Karpas-422 (cell line): ENCODE data around the gene SMG9. TPM values are rescaled to one million over a fixed set of nuclear protein-coding genes. Genes with fewer than 3 reads are reported as not detected.

Source experiments
- DNase-seq: peaks from one replicate; pipeline ENCODE4 v3.0.0-alpha.2; 2015
- H2AFZ ChIP-seq: fragments of 200-600 bp; sonication (generic); 2 replicates; pipeline ENCODE4 v1.6.1; 2014; ENCODE audit warnings: antibody characterized with exemption, low read length, mixed read lengths
- H3K27ac ChIP-seq: fragments of 200-600 bp; sonication (generic); 2 replicates; pipeline ENCODE4 v1.5.1; 2014; ENCODE audit warnings: mild to moderate bottlenecking, low read length, moderate library complexity
- H3K27me3 ChIP-seq: fragments of 200-600 bp; sonication (generic); 2 replicates; pipeline ENCODE4 v1.6.1; 2014; ENCODE audit warnings: low read length, mixed read lengths
- H3K36me3 ChIP-seq: fragments of 200-600 bp; sonication (generic); 2 replicates; pipeline ENCODE4 v1.6.1; 2014; ENCODE audit warnings: low read length, mixed read lengths; ENCODE audit not compliant: insufficient read depth
- H3K4me1 ChIP-seq: fragments of 200-600 bp; sonication (generic); 2 replicates; pipeline ENCODE4 v1.6.1; 2014; ENCODE audit warnings: mild to moderate bottlenecking, low read length, mixed read lengths
- H3K4me2 ChIP-seq: fragments of 200-600 bp; sonication (generic); 2 replicates; pipeline ENCODE4 v1.6.1; 2014; ENCODE audit warnings: low read length, low read depth, mild to moderate bottlenecking; ENCODE audit not compliant: poor library complexity, severe bottlenecking
- H3K4me3 ChIP-seq: fragments of 200-600 bp; sonication (generic); 2 replicates; pipeline ENCODE4 v1.5.1; 2014; ENCODE audit warnings: mild to moderate bottlenecking, antibody characterized with exemption, low read length, mixed read lengths
- H3K79me2 ChIP-seq: fragments of 200-600 bp; sonication (generic); 2 replicates; pipeline ENCODE4 v1.6.1; 2014; ENCODE audit warnings: mild to moderate bottlenecking, low read length, mixed read lengths
- H3K9ac ChIP-seq: fragments of 200-600 bp; sonication (generic); 2 replicates; pipeline ENCODE4 v1.6.0; 2014; ENCODE audit warnings: low read length
- H3K9me2 ChIP-seq: fragments of 200-600 bp; sonication (generic), shearing (Covaris generic); replicated peaks from 2 replicates; pipeline ENCODE4 v1.6.0; 2014; ENCODE audit warnings: mild to moderate bottlenecking, low read length, moderate library complexity; ENCODE audit not compliant: insufficient read depth
- H3K9me3 ChIP-seq: fragments of 300-700, 200-600 bp; sonication (generic); 2 replicates; pipeline ENCODE4 v1.6.1; 2014; ENCODE audit warnings: low read length, mixed read lengths
- H4K20me1 ChIP-seq: fragments of 200-600 bp; sonication (generic); 2 replicates; pipeline ENCODE4 v1.6.1; 2014; ENCODE audit warnings: mild to moderate bottlenecking, antibody characterized with exemption, low read length, low read depth; ENCODE audit not compliant: insufficient read depth
- total RNA-seq: library from RNA; depleted of rRNA; stranded (reverse); fragments of >200 nt; shearing (Covaris generic); gene quantifications from 2 replicates; pipeline ENCODE4 v1.2.3, GENCODE V29; 2014; ENCODE audit warnings: low replicate concordance

The SMG9 gene
- total RNA-seq, 1 experiment from 2014 or later: 11.0 TPM

GRCh38 chr19:43747557-43748204, 7.1 kb downstream of the SMG9 start:
- Histone ChIP-seq H3K9ac (no peak overlapping the region), H3K36me3 (peaks cover 4% of the 10 kb centered on the region), H3K27ac (no peak overlapping the region), H2AFZ (no peak overlapping the region), H3K4me2 (no peak overlapping the region), H3K27me3 (no peaks in the 10 kb centered on the region), H4K20me1 (no peaks in the 10 kb centered on the region), H3K9me3 (no peaks in the 10 kb centered on the region), H3K4me1 (peaks cover 15% of the 10 kb centered on the region), H3K4me3 (no peak overlapping the region), H3K79me2 (peaks cover 11% of the 10 kb centered on the region; the same call in 1 of the 2 replicates), H3K9me2 (no peaks in the 10 kb centered on the region)
- no peak for DNase-seq

- H3K4me3 ChIP-seq: no peak overlapping the region
- H3K36me3 ChIP-seq: peaks cover 4% of the 10 kb centered on the region
- no peak overlapping the region for H2AFZ ChIP-seq
- H3K4me2 ChIP-seq: no peak overlapping the region
- no peak for DNase-seq
- H3K9me2 ChIP-seq: no peaks in the 10 kb centered on the region
- no peaks in the 10 kb centered on the region for H3K27me3 ChIP-seq
- no peaks in the 10 kb centered on the region for H3K79me2 ChIP-seq
- no peak overlapping the region for H3K27ac ChIP-seq
- H3K9ac ChIP-seq: no peak overlapping the region
- no peaks in the 10 kb centered on the region for H3K4me1 ChIP-seq
- H3K9me3 ChIP-seq: no peaks in the 10 kb centered on the region
- H4K20me1 ChIP-seq: no peaks in the 10 kb centered on the region
Observed at GRCh38 chr19:43743059-43743458, 11.7 kb downstream of the SMG9 start.

- no peaks in the 10 kb centered on the region for H4K20me1 ChIP-seq
Observed at GRCh38 chr19:43741075-43741825, 13.5 kb downstream of the SMG9 start.

GRCh38 chr19:43739439-43740235, 15.1 kb downstream of the SMG9 start:
- Histone ChIP-seq H4K20me1 (no peaks in the 10 kb centered on the region), H3K79me2 (no peaks in the 10 kb centered on the region), H3K4me3 (no peak overlapping the region), H3K27ac (no peak overlapping the region), H3K9ac (no peak overlapping the region), H3K9me3 (no peaks in the 10 kb centered on the region), H3K27me3 (no peaks in the 10 kb centered on the region), H3K36me3 (no peaks in the 10 kb centered on the region; the same call in none of the 2 replicates), H3K9me2 (no peaks in the 10 kb centered on the region), H3K4me1 (no peaks in the 10 kb centered on the region), H3K4me2 (no peak overlapping the region), H2AFZ (no peak overlapping the region)
- DNase-seq: no peak

More at GRCh38 chr19:43741075-43741825, 13.5 kb downstream of the SMG9 start:
- peaks cover 4% of the 10 kb centered on the region for H3K36me3 ChIP-seq
- H3K79me2 ChIP-seq: no peaks in the 10 kb centered on the region
- H3K9me3 ChIP-seq: no peaks in the 10 kb centered on the region
- H3K27ac ChIP-seq: no peak overlapping the region
- no peak for DNase-seq
- H3K4me3 ChIP-seq: no peak overlapping the region
- no peaks in the 10 kb centered on the region for H3K4me1 ChIP-seq
- H3K4me2 ChIP-seq: no peak overlapping the region
- no peaks in the 10 kb centered on the region for H3K27me3 ChIP-seq
- H3K9ac ChIP-seq: no peak overlapping the region
- H3K9me2 ChIP-seq: no peaks in the 10 kb centered on the region
- H2AFZ ChIP-seq: no peak overlapping the region

GRCh38 chr19:43738780-43739211, 16.0 kb downstream of the SMG9 start:
- no peak overlapping the region for H3K27ac ChIP-seq
- H3K79me2 ChIP-seq: no peaks in the 10 kb centered on the region
- no peaks in the 10 kb centered on the region for H4K20me1 ChIP-seq
- no peaks in the 10 kb centered on the region for H3K27me3 ChIP-seq
- H2AFZ ChIP-seq: no peak overlapping the region
- H3K4me1 ChIP-seq: no peaks in the 10 kb centered on the region
- no peaks in the 10 kb centered on the region for H3K9me2 ChIP-seq
- no peaks in the 10 kb centered on the region for H3K9me3 ChIP-seq
- DNase-seq: no peak
- no peak overlapping the region for H3K4me2 ChIP-seq
- no peak overlapping the region for H3K4me3 ChIP-seq
- no peak overlapping the region for H3K9ac ChIP-seq
- H3K36me3 ChIP-seq: no peaks in the 10 kb centered on the region; the same call in 1 of the 2 replicates

- Histone ChIP-seq H3K9ac (no peak overlapping the region), H3K4me1 (no peaks in the 10 kb centered on the region), H3K9me3 (no peaks in the 10 kb centered on the region), H3K27me3 (no peaks in the 10 kb centered on the region), H3K4me3 (no peak overlapping the region), H4K20me1 (no peaks in the 10 kb centered on the region), H3K4me2 (no peak overlapping the region), H3K79me2 (no peaks in the 10 kb centered on the region), H2AFZ (no peak overlapping the region), H3K9me2 (no peaks in the 10 kb centered on the region), H3K36me3 (no peaks in the 10 kb centered on the region), H3K27ac (no peak overlapping the region)
- DNase-seq: no peak
Observed at GRCh38 chr19:43735957-43736356, 18.8 kb downstream of the SMG9 start.

GRCh38 chr19:43735013-43735412, 19.7 kb downstream of the SMG9 start:
- no peak overlapping the region for H3K4me3 ChIP-seq
- no peaks in the 10 kb centered on the region for H3K27me3 ChIP-seq
- no peaks in the 10 kb centered on the region for H3K9me2 ChIP-seq
- H3K27ac ChIP-seq: no peak overlapping the region
- H3K4me2 ChIP-seq: no peak overlapping the region
- no peaks in the 10 kb centered on the region for H4K20me1 ChIP-seq
- H3K79me2 ChIP-seq: no peaks in the 10 kb centered on the region
- no peaks in the 10 kb centered on the region for H3K4me1 ChIP-seq
- no peaks in the 10 kb centered on the region for H3K9me3 ChIP-seq
- no peak overlapping the region for H3K9ac ChIP-seq
- DNase-seq: no peak
- no peak overlapping the region for H2AFZ ChIP-seq
- H3K36me3 ChIP-seq: no peaks in the 10 kb centered on the region

GRCh38 chr19:43731846-43732245, 22.9 kb downstream of the SMG9 start:
- no peaks in the 10 kb centered on the region for H4K20me1 ChIP-seq
- no peak overlapping the region for H3K4me2 ChIP-seq
- H3K9me3 ChIP-seq: no peaks in the 10 kb centered on the region
- H3K27ac ChIP-seq: no peak overlapping the region
- H3K4me3 ChIP-seq: no peak overlapping the region
- H3K27me3 ChIP-seq: no peaks in the 10 kb centered on the region
- H3K9ac ChIP-seq: no peak overlapping the region
- DNase-seq: no peak
- H3K9me2 ChIP-seq: no peaks in the 10 kb centered on the region
- no peak overlapping the region for H2AFZ ChIP-seq
- no peaks in the 10 kb centered on the region for H3K36me3 ChIP-seq
- H3K4me1 ChIP-seq: no peaks in the 10 kb centered on the region
- H3K79me2 ChIP-seq: no peaks in the 10 kb centered on the region
